Daoy (cell line): ENCODE measurements around the gene ANKRD36. TPM values are rescaled to one million over a fixed set of nuclear protein-coding genes. Genes with fewer than 3 reads are reported as not detected.
"Not testable (repeated sequence)": the region's sequence is repeated elsewhere in the genome, so short reads cannot be mapped to it uniquely, and the experiment has no call there.

ENCODE experiments used
- DNase-seq: peaks from one replicate; pipeline ENCODE4 v3.0.0-alpha.2; 2015; ENCODE audit warnings: low read depth
- total RNA-seq: library from RNA; depleted of rRNA; stranded (reverse); fragments of >200 nt; shearing (Covaris generic); gene quantifications from 2 replicates; pipeline ENCODE4 v1.2.3, GENCODE V29; 2014; rRNA removed

ANKRD36 gene
- total RNA-seq, 1 experiment from 2014 or later: 7.9 TPM

DNA sequence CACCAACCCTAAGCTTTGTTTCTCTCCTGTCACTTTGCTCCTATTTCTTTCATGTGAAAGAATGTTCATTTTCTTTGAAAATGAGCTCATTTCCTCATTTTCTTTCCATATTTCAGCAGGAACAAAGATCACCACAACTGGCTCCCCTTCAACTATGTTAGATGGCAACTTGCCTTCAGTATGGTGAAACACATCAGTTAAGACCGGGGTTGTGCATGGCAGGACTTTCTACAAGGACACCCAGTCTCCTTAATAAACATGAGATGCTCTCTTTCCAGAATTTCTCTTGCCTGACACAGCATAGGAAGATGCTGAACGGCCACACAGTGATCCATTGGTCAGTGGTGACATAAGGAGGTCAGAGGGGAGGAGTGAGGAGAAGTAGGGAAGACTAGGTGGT lies 172.2 kb downstream of the ANKRD36 start:
- DNase-seq: not testable (repeated sequence)

DNA sequence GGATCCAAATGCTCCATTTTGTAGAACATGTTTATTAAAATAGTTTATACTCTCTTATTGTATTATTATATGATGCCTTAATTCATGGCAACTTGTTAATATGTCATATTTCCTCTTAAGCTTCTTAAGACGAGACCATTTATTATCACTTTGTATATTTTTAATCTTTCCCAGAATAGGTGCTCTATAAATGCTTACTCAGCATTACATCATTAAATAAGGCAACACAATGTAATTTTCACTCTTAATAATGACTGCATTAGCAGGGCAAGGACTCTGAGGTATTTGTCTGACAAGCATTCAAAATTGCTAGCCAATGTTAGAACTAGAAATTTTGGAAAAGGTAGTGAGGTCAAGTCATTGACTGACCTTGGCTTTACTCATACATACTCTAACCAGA lies 180.7 kb downstream of the ANKRD36 start:
- DNase-seq: not testable (repeated sequence)

Other genes starting within 250 kb of the ANKRD36 start
- gene SEMA4C, start 243.1 kb upstream of the ANKRD36 start, total RNA-seq: 17.3 and 23.5 TPM in 2 replicates
- not detected in 2 replicates for gene FAM178B, start 126.6 kb upstream of the ANKRD36 start, total RNA-seq
- gene FAHD2B, start 18.3 kb upstream of the ANKRD36 start, total RNA-seq: 8.5 and 11.8 TPM in 2 replicates